WTC11 (cell line): Measurements from ENCODE around the gene XCL1. TPM values are rescaled to one million over a fixed set of nuclear protein-coding genes. Genes with fewer than 3 reads are reported as not detected.

Source experiments
- total RNA-seq: library from RNA; stranded (reverse); gene quantifications from 3 replicates; pipeline ENCODE4 v1.2.3, GENCODE V29; 2021

The XCL1 gene
- total RNA-seq, 1 experiment from 2014 or later: 1.1 TPM

Other genes starting within 250 kb of the XCL1 start
- not detected in 3 replicates for gene XCL2, start 32.6 kb upstream of the XCL1 start, total RNA-seq
- gene DPT, start 152.6 kb downstream of the XCL1 start, total RNA-seq: 0.11 TPM in 1 of 3 replicates, not detected in the others